GM15510 (cell line): ENCODE measurements around the gene PPP4C.

Experiments used
- POLR2A ChIP-seq: IDR thresholded peaks from 3 replicates; pipeline ENCODE4 v1.6.1; 2011; ENCODE audit warnings: borderline replicate concordance; ENCODE audit not compliant: insufficient read length; ENCODE audit errors: extremely low read depth

PPP4C gene

DNA sequence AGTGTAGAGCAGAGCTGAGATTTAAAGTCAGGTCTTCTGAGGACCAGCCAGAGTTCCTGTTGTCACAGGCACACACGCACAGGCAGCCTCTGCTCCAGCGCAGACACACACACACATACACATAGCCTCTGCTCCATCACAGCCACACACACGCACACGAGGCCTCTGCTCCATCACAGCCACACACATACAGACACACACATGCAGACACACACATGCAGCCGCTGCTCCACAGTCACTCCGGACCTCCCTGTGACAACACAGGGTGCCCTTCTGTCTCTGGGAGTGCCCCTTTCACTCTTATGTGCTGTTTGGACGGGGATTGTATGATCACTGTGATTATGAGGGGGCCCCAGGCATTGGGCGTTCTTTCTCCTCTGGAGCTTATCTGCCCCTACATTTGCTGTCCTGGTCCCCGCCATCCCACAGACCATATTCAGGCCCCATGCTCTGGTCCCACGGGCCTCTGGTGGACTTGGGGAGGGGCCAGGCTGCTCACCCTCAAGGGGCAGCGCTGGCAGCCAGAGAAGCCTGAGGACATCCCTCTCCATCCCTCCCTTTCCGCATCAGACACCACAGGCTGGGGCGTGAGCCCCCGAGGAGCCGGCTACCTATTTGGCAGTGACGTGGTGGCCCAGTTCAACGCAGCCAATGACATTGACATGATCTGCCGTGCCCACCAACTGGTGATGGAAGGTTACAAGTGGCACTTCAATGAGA, 8.5 kb downstream of the PPP4C start:
- no peak for TF ChIP-seq POLR2A

DNA sequence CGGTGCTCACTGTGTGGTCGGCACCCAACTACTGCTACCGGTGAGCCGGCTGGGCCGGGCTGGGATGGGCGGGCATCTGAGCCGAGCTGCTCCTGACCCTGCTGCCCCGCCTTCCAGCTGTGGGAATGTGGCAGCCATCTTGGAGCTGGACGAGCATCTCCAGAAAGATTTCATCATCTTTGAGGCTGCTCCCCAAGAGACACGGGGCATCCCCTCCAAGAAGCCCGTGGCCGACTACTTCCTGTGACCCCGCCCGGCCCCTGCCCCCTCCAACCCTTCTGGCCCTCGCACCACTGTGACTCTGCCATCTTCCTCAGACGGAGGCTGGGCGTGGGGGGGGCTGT, 9.0 kb downstream of the PPP4C start:
- TF ChIP-seq POLR2A: no peak

- no peak for TF ChIP-seq POLR2A
Measured at GRCh38 chr16:30085247-30085646, 9.5 kb downstream of the PPP4C start.

DNA sequence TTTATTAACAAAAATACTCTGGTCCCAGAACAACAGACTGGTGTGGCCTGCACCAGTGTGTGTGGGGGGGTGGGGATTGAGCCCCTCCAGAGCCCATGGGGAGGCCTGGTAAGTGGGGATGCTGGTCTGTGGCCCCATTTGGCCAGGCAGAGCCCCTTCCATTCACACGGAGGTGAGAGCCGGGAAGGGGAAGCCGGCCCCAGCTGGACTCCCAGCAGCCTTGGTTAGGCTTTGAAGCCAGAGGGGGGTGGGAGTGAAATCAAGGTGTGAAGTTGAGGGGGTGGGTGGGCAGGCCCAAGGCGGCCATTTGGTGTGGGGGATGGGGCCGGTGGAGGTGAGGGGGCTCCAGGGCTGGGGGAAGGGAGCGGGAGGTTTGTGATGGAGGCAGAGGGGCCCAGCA, 10.0 kb downstream of the PPP4C start:
- TF ChIP-seq POLR2A: no peak

DNA sequence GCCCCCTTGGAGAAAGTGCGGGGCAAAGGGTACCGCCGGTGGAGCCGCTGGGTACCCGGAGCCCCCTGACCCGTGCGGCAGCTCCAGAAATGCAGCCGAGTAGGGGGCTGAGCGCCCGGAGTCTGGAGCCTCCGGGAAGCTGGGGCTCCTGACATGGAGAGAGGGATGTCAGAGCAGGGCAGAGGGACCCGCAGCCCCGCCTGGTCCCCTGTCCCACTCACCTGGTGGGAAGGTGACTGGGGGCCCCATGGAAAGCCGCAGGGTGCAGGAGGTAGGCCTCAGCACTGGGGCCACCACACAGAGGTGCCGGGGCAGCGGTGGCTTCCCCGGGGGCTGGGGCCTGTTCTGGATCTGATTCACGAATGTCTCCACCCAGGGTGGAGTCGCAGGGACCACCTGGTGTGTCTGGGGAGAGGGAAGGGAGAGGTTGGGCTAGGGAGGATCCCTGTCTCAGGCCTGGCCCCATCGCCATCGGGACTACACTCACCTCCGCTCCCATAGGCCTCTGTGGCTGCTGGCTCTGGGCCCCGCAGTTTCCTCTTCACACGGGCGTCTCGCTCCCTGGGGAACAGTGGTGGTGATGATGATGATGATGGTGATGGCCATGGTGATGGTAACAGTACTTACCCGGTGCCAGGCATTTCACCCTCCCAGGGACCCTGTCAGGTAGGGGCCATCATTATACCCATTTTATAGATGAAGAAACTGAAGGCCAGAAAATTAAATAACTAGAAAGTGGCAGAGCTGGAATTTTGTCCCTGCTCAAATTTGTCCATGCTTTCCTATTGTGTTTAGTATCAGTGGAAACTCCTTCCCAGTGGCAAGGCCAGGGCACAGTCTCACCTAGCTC, 10.7 kb downstream of the PPP4C start:
- no peak for TF ChIP-seq POLR2A

- TF ChIP-seq POLR2A: no peak
Measured at GRCh38 chr16:30087181-30087898, 11.5 kb downstream of the PPP4C start.

- no peak for TF ChIP-seq POLR2A
Measured at GRCh38 chr16:30088237-30088831, 12.5 kb downstream of the PPP4C start.

GRCh38 chr16:30088832-30089624, 13.2 kb downstream of the PPP4C start:
- TF ChIP-seq POLR2A: no peak

- no peak for TF ChIP-seq POLR2A
Measured at GRCh38 chr16:30090610-30091331, 15.0 kb downstream of the PPP4C start.

DNA sequence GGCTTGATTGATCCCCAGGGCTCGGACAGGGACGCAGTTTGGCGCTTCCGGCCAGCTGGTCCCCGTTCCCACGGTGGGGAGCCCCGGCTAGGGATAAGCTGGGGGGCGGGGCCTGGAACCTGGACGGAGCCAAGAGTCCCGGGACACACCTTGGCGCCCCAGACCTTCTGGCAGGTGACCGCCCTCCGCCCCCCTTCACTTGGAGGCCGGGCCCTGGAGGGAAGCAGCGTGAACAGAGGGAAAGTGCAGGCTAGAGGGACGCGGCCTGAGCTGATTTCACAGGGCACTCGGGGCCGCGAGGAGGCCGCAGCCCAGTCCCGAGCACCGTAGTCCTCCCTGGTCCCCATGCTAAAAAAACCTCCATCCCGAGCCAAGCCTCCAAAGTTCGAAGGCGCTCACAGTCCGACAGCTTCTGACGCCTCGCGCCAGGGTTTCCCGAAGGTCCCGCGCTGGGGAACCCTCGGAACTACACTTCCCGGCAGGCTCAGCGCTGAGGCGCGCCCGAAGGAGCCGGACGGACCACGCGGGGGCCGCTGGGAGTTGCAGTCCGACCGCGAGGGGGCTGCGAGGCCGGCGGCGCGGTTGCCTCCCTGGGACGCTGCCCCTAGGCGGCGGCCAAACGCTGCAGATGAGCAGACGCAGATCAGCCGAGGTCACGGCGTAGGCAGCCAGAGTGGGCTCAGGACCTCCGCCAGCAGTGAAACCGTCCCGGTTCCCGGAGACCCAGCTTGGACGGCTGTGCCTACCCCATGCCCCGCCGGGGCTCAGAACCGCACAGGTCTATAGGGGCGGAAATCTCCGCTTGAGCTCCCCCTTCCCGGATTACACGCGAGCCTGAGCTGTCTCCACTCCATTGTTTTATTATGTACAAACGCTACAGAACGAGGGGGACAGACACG, 15.9 kb downstream of the PPP4C start, which contains the start of gene TBX6:
Gene TBX6 (minus strand): TSS at position 451 of the 899 bp plus-strand sequence. CDS start 731 bp downstream, outside the sequence.
- peak; percentile 76 for TF ChIP-seq POLR2A

DNA sequence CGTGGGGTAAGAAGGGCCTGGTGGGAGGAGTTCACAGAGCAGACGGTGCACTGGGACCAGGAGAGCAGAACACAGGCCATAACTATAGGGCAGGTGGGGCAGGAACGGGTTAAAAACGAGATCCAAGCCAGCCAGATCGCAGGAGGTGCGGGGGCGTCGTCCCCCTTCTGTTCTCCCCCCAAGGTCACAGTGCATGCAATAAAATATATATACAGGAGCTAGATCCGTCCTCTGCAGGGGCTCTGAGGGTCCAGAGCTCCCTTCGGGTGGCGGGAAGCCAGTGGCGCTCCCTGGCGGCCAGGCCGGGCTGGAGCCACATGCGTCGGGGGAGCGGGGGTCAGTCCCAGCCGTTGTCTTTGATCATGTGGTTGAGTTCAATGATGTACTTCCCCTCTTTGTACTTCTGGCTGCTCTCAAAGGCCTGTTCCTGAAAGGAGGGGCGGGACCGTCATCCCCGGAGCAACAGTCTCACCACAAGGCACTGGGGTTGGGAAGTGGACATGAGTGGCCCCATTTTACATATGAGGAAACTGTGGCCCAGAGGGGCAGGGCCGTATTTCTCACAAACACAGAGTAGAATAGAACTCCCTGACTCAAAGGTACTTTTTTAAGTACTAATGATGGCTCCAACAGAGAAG, 16.7 kb downstream of the PPP4C start:
- TF ChIP-seq POLR2A: peak; percentile 40

GRCh38 chr16:30094541-30095165, 18.9 kb downstream of the PPP4C start:
- TF ChIP-seq POLR2A: no peak
